ENCODE results near the gene APOBEC3A.

GRCh38 chr22:38955250-38955905 is 2.0 kb upstream of the APOBEC3A start:
- TF ChIP-seq CTCF (IDR thresholded peaks at IDR 0.05): no peak
- no peak for TF ChIP-seq POLR2A (IDR thresholded peaks at IDR 0.05)

Data from thyroid gland (tissue), 4 donors.